H9 (cell line): ENCODE data around the gene KCNIP4. TPM values are rescaled to one million over a fixed set of nuclear protein-coding genes. Genes with fewer than 3 reads are reported as not detected.

Experiments used
- DNase-seq: peaks from one replicate; pipeline ENCODE4 v3.0.0-alpha.2; 2017
- H2AFZ ChIP-seq: one replicate; pipeline ENCODE4 v1.6.1; 2013; ENCODE audit warnings: mild to moderate bottlenecking, low read length, control low read depth, moderate library complexity
- H2AK5ac ChIP-seq: 2 replicates; pipeline ENCODE4 v1.6.1; 2013; ENCODE audit warnings: low read length, control low read depth, mixed read lengths; ENCODE audit not compliant: insufficient read length
- H2BK120ac ChIP-seq: one replicate; pipeline ENCODE4 v1.6.1; 2013; ENCODE audit warnings: low read depth, mild to moderate bottlenecking, low read length, control low read depth, inconsistent platforms; ENCODE audit not compliant: poor library complexity, severe bottlenecking
- H2BK12ac ChIP-seq: 2 replicates; pipeline ENCODE4 v1.6.1; 2013; ENCODE audit warnings: low read length, control low read depth, mixed read lengths, low read depth; ENCODE audit not compliant: insufficient read length
- H2BK15ac ChIP-seq: 2 replicates; pipeline ENCODE4 v1.6.1; 2013; ENCODE audit warnings: low read depth, low read length, control low read depth
- H2BK20ac ChIP-seq: one replicate; pipeline ENCODE4 v1.6.1; 2013; ENCODE audit warnings: low read depth, mild to moderate bottlenecking, low read length, control low read depth, inconsistent platforms; ENCODE audit not compliant: poor library complexity, severe bottlenecking
- H2BK5ac ChIP-seq: 2 replicates; pipeline ENCODE4 v1.6.1; 2013; ENCODE audit warnings: low read length, control low read depth, mixed read lengths; ENCODE audit not compliant: insufficient read length
- H3K14ac ChIP-seq: 2 replicates; pipeline ENCODE4 v1.6.1; 2013; ENCODE audit warnings: low read length, control low read depth; ENCODE audit not compliant: insufficient read depth
- H3K18ac ChIP-seq: 2 replicates; pipeline ENCODE4 v1.6.1; 2013; ENCODE audit warnings: low read depth, mild to moderate bottlenecking, mixed read lengths, low read length, control low read depth; ENCODE audit not compliant: insufficient read length
- H3K23ac ChIP-seq: 2 replicates; pipeline ENCODE4 v1.6.1; 2013; ENCODE audit warnings: low read length, control low read depth, mixed read lengths, low read depth; ENCODE audit not compliant: insufficient read length
- H3K23me2 ChIP-seq: 2 replicates; pipeline ENCODE4 v1.6.1; 2013; ENCODE audit warnings: low read depth, mild to moderate bottlenecking, mixed read lengths, low read length, control low read depth; ENCODE audit not compliant: insufficient read length, poor library complexity, severe bottlenecking
- H3K27ac ChIP-seq: 2 replicates; pipeline ENCODE4 v1.5.1; 2013; ENCODE audit warnings: low read length, control low read depth, mixed read lengths, low read depth; ENCODE audit not compliant: insufficient read length
- H3K27me3 ChIP-seq: 2 replicates; pipeline ENCODE4 v1.6.1; 2013; ENCODE audit warnings: low read length, control low read depth, inconsistent platforms; ENCODE audit not compliant: insufficient read depth
- H3K4ac ChIP-seq: 2 replicates; pipeline ENCODE4 v1.6.1; 2013; ENCODE audit warnings: low read depth, mild to moderate bottlenecking, control low read depth, inconsistent platforms, low read length, moderate library complexity
- H3K4me1 ChIP-seq: 2 replicates; pipeline ENCODE4 v1.6.1; 2013; ENCODE audit warnings: low read length, control low read depth, inconsistent platforms; ENCODE audit not compliant: insufficient read depth
- H3K4me2 ChIP-seq: 2 replicates; pipeline ENCODE4 v1.6.1; 2013; ENCODE audit warnings: low read length, control low read depth, mixed read lengths; ENCODE audit not compliant: insufficient read length, insufficient read depth
- H3K56ac ChIP-seq: 2 replicates; pipeline ENCODE4 v1.6.1; 2013; ENCODE audit warnings: low read depth, mild to moderate bottlenecking, mixed read lengths, low read length, control low read depth; ENCODE audit not compliant: insufficient read length
- H3K79me1 ChIP-seq: 2 replicates; pipeline ENCODE4 v1.6.1; 2013; ENCODE audit warnings: low read depth, mild to moderate bottlenecking, moderate library complexity, low read length, control low read depth, inconsistent platforms; ENCODE audit not compliant: insufficient read depth, poor library complexity, severe bottlenecking
- H3K79me2 ChIP-seq: 2 replicates; pipeline ENCODE4 v1.6.1; 2013; ENCODE audit warnings: low read length, control low read depth, inconsistent platforms; ENCODE audit not compliant: insufficient read depth
- H3K9ac ChIP-seq: 2 replicates; pipeline ENCODE4 v1.6.1; 2013; ENCODE audit warnings: low read length, control low read depth, mixed read lengths; ENCODE audit not compliant: insufficient read length; ENCODE audit errors: extremely low read depth
- H3K9me3 ChIP-seq: one replicate; pipeline ENCODE4 v1.6.1; 2013; ENCODE audit warnings: low read depth, low read length, inconsistent platforms; ENCODE audit not compliant: control insufficient read depth
- H3T11ph ChIP-seq: one replicate; pipeline ENCODE4 v1.6.1; 2013; ENCODE audit warnings: mild to moderate bottlenecking, low read length, control low read depth, inconsistent platforms
- H4K20me1 ChIP-seq: one replicate; pipeline ENCODE4 v1.6.1; 2013; ENCODE audit not compliant: control insufficient read depth, insufficient read length, insufficient read depth
- H4K5ac ChIP-seq: 2 replicates; pipeline ENCODE4 v1.6.1; 2013; ENCODE audit warnings: low read depth, mild to moderate bottlenecking, mixed read lengths, low read length, control low read depth; ENCODE audit not compliant: insufficient read length
- H4K8ac ChIP-seq: replicated peaks from 2 replicates; pipeline ENCODE4 v1.6.1; 2013; ENCODE audit warnings: low read length, control low read depth, mixed read lengths, low read depth; ENCODE audit not compliant: insufficient read length
- H4K91ac ChIP-seq: 2 replicates; pipeline ENCODE4 v1.6.1; 2013; ENCODE audit warnings: low read depth, mild to moderate bottlenecking, moderate library complexity, mixed read lengths, low read length, control low read depth; ENCODE audit not compliant: insufficient read length
- H3K27ac Mint-ChIP-seq, 3 experiments: 2 replicates in 2 of 3; 3 replicates in 1 of 3; pipeline ENCODE4 v1.8.0; 2020 to 2021; ENCODE audit warnings: mixed read lengths in 3 of 3, mild to moderate bottlenecking in 1 of 3, moderate library complexity in 1 of 3
- H3K27me3 Mint-ChIP-seq: 2 replicates; pipeline ENCODE4 v1.8.0; 2021; ENCODE audit warnings: low read depth, mild to moderate bottlenecking, moderate library complexity, mixed read lengths
- H3K36me3 Mint-ChIP-seq, 3 experiments: 2 replicates in 2 of 3; 3 replicates in 1 of 3; pipeline ENCODE4 v1.8.0; 2020 to 2021; ENCODE audit warnings: low read depth in 3 of 3, mixed read lengths in 3 of 3; ENCODE audit not compliant: insufficient read depth in 1 of 3
- H3K4me1 Mint-ChIP-seq, 2 experiments: 2 replicates each; pipeline ENCODE4 v1.8.0; 2020; ENCODE audit warnings: mixed read lengths in 2 of 2
- H3K4me3 Mint-ChIP-seq, 2 experiments: 2 replicates in 1 of 2; 3 replicates in 1 of 2; pipeline ENCODE4 v1.8.0; 2020 to 2021; ENCODE audit warnings: mild to moderate bottlenecking in 2 of 2, mixed read lengths in 2 of 2, moderate library complexity in 1 of 2
- H3K9me3 Mint-ChIP-seq, 2 experiments: 2 replicates in 1 of 2; 3 replicates in 1 of 2; pipeline ENCODE4 v1.8.0; 2020; ENCODE audit warnings: mild to moderate bottlenecking in 2 of 2, mixed read lengths in 2 of 2, moderate library complexity in 1 of 2
- WGBS: extraction: QIAGEN DNeasy Blood & Tissue Kit; methylation state at CpG from one replicate; pipeline ENCODE4 v1.1.7; 2013; ENCODE audit warnings: missing lambda C conversion rate, low lambda C conversion rate, mixed read lengths; ENCODE audit not compliant: insufficient read length; ENCODE audit errors: extremely low coverage; 5-methylcytosine and 5-hydroxymethylcytosine counted together
- total RNA-seq: library from RNA; stranded (reverse); gene quantifications from 2 replicates; pipeline ENCODE4 v1.2.1, GENCODE V29; 2021
- TF ChIP-seq, protein P1 (sequence below): fragments of 200-600 bp; sonication (generic); conservative IDR thresholded peaks from 3 replicates; pipeline ENCODE4 v1.8.0; 2021; ENCODE audit warnings: antibody characterized with exemption, mild to moderate bottlenecking

The KCNIP4 gene
- total RNA-seq, 1 experiment from 2014 or later: not detected

GRCh38 chr4:21555083-21555482 lies 393.5 kb downstream of the KCNIP4 start:
- Mint-ChIP-seq H3K27ac (no peak overlapping the region), H3K4me1 (peaks cover 17 to 21% of the 10 kb centered on the region in 2 experiments), H3K9me3 (no peaks in the 10 kb centered on the region), H3K36me3 (no peaks in the 10 kb centered on the region), H3K4me3 (no peak overlapping the region), H3K27me3 (no peaks in the 10 kb centered on the region; the same call in 1 of the 2 replicates)
- no CpG with 5 or more reads among the region's 3 CpGs for WGBS
- Histone ChIP-seq H3K14ac (no peak overlapping the region), H4K8ac (no peak overlapping the region), H3K23me2 (no peaks in the 10 kb centered on the region), H3K79me2 (no peaks in the 10 kb centered on the region), H3K4me2 (no peak overlapping the region), H3K9ac (no peak overlapping the region), H3K23ac (no peak overlapping the region), H2BK12ac (no peak overlapping the region), H3K9me3 (no peaks in the 10 kb centered on the region), H3K27me3 (no peaks in the 10 kb centered on the region), H3K56ac (no peak overlapping the region), H3K18ac (no peak overlapping the region), H4K91ac (no peak overlapping the region), H2BK120ac (no peak overlapping the region), H3K4me1 (no peaks in the 10 kb centered on the region), H4K20me1 (no peaks in the 10 kb centered on the region), H3K4ac (no peak overlapping the region), H2BK20ac (no peak overlapping the region), H2AFZ (no peak overlapping the region), H3K79me1 (no peaks in the 10 kb centered on the region), H3T11ph (no peak overlapping the region), H2BK5ac (no peak overlapping the region), H3K27ac (no peak overlapping the region), H2AK5ac (no peak overlapping the region), H2BK15ac (no peak overlapping the region), H4K5ac (no peak overlapping the region)
- DNase-seq: no peak
- TF ChIP-seq, protein P1, sequence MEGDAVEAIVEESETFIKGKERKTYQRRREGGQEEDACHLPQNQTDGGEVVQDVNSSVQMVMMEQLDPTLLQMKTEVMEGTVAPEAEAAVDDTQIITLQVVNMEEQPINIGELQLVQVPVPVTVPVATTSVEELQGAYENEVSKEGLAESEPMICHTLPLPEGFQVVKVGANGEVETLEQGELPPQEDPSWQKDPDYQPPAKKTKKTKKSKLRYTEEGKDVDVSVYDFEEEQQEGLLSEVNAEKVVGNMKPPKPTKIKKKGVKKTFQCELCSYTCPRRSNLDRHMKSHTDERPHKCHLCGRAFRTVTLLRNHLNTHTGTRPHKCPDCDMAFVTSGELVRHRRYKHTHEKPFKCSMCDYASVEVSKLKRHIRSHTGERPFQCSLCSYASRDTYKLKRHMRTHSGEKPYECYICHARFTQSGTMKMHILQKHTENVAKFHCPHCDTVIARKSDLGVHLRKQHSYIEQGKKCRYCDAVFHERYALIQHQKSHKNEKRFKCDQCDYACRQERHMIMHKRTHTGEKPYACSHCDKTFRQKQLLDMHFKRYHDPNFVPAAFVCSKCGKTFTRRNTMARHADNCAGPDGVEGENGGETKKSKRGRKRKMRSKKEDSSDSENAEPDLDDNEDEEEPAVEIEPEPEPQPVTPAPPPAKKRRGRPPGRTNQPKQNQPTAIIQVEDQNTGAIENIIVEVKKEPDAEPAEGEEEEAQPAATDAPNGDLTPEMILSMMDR: no peak
